Germinal center (tissue), 1 donor: Measurements from ENCODE around the gene GOLGA6L26.
"Not testable (repeated sequence)": the region's sequence is repeated elsewhere in the genome, so short reads cannot be mapped to it uniquely, and the experiment has no call there.

ENCODE experiments used
- DNase-seq: peaks from one replicate; pipeline ENCODE4 v3.0.0; 2012; ENCODE audit warnings: mixed read lengths, low spot score

The GOLGA6L26 gene

GRCh38 chr15:23334096-23334495 is at the start of gene GOLGA6L26:
TSS of gene GOLGA6L26 (minus strand) at chr15:23334196. CDS start at chr15:23334135, 61 bp downstream.
- DNase-seq: not testable (repeated sequence)

GRCh38 chr15:23381192-23381591 is 47.2 kb upstream of the GOLGA6L26 start:
- not testable (repeated sequence) for DNase-seq

DNA sequence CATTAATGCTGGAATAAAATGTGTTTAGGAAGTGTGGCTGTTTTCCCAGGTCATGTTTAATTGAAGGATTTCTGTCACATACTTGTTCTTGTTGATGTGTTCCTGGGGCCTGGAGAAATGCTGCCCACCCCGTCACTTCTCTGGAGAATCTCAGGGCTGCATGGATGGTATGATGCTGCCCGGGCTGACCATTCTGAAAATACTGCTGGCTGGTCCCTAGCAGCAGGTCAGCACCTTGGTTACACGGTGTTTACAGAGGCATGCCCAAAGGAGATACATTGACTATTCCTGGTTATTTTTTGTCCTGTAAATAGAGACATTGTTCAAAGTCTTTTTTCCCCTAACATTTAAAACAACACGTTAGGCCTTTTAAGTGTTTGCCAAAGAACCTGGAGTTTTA is 46.7 kb upstream of the GOLGA6L26 start:
- DNase-seq: not testable (repeated sequence)

- DNase-seq: not testable (repeated sequence)
These were observed 45.0 kb upstream of the GOLGA6L26 start for GRCh38 chr15:23378946-23379345.

- not testable (repeated sequence) for DNase-seq
These were observed 40.2 kb upstream of the GOLGA6L26 start for GRCh38 chr15:23374226-23374625.

- DNase-seq: not testable (repeated sequence)
These were observed 39.0 kb upstream of the GOLGA6L26 start for GRCh38 chr15:23372891-23373600.

DNA sequence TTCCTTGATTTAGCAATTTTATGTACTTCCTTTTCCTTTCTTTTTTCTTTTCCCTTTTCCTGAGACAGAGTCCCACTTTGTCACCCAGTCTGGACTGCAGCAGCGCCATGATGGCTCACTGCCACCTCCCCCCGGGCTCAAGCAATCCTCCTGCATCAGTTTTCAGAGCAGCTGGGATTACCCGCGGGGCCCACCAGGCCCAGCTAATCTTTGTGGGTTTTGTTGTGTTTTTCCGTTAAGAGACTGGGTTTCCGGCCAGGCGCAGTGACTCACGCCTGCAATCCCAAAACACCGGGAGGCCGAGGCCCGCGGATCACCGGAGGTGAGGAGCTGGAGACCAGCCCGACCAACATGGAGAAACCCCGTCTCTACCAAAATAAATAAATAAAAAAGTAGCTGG is 38.3 kb upstream of the GOLGA6L26 start:
- DNase-seq: no peak

GRCh38 chr15:23371868-23372267 is 37.9 kb upstream of the GOLGA6L26 start:
- DNase-seq: not testable (repeated sequence)

- DNase-seq: not testable (repeated sequence)
These were observed 37.1 kb upstream of the GOLGA6L26 start for GRCh38 chr15:23371134-23371533.

- no peak for DNase-seq
These were observed 36.6 kb upstream of the GOLGA6L26 start for GRCh38 chr15:23370578-23370977.

- not testable (repeated sequence) for DNase-seq
These were observed 30.3 kb upstream of the GOLGA6L26 start for GRCh38 chr15:23364261-23364660.

DNA sequence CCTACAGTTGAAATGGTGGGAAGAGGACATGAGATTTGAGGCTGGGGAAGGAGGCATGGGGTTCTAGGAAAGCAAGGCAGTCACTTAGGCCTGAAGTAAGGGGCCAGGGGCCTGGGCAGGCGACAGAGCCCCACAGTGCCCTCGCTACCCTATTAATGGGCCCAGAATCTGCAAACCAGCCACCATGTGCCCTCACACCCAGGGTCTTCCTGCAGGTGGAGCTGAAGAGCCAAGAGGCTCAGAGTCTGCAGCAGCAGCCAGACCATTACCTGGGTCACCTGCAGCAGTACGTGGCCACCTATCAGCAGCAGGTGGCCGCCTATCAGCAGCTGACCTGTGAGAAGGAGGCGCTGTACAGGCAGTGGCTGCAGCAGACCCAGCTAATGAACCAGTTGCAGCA is 28.6 kb upstream of the GOLGA6L26 start:
- not testable (repeated sequence) for DNase-seq

DNA sequence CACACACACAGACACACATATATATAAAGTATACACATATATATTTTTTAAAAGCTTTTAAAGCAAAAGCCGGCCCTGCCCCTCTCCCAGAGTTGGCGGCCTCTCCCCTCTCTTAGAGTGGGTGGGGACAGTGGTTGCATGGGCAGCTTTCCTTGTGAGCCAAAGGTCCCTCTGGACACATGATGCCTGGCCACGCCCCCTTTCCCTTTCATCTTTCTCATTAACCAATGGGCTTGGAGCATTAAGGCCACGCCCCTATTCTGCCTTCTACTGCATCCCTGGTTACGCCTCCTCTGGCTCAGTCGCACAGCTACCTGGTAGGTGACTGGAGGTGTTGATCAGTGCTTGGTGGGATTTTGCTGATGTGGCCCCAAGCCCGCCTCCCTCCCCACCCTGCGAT is 20.5 kb upstream of the GOLGA6L26 start, which contains the start of gene GOLGA8S:
GOLGA8S (plus strand) TSS at position 301 of the 400 bp plus-strand sequence; CDS start at position 363, 62 bp downstream.
- DNase-seq: not testable (repeated sequence)

DNA sequence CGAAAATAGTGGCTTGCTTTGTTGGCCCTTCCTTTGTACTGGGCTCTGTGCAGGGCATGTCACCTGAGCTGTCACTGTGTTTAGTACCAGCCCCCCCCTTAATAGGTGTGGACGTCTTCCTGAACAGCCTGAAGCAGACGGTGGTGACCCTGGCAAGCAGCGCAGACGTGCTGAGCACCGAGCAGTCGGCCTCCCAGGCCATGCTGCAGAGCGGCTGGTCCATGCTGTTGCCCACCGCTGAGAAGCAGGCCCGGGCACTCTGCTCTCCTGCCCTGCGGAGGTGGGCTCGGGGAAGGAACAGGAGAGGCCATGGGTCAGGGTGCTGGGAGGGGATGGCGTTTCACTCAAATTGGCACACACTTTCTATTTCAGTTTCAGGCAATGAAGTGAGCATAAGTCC is 22.8 kb downstream of the GOLGA6L26 start:
- DNase-seq: not testable (repeated sequence)

GRCh38 chr15:23305921-23306320 is 28.1 kb downstream of the GOLGA6L26 start:
- DNase-seq: not testable (repeated sequence)

GRCh38 chr15:23304805-23305204 is 29.2 kb downstream of the GOLGA6L26 start:
- DNase-seq: not testable (repeated sequence)

DNA sequence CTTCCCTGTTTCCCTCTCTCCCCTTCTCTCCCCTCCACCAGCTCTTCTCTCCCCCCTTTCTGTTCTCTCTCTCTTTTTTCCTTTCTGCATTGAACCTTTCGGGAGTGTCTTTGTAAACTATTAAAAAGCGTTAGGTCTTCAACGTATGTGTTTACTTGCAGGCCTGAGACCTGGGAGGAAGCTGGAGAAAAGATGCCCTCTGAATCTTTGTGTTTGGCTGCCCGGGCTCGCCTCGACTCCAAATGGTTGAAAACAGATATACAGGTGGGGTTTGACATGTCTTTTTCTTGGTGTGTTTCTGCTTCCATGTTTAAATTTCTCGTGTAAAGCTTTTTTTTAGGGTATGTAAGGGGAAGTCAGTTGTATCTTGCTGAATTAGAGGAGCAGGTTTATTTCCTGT is 29.7 kb downstream of the GOLGA6L26 start:
- DNase-seq: not testable (repeated sequence)

- peak; percentile 2 for DNase-seq
These were observed 30.3 kb downstream of the GOLGA6L26 start for GRCh38 chr15:23303654-23304053.

DNA sequence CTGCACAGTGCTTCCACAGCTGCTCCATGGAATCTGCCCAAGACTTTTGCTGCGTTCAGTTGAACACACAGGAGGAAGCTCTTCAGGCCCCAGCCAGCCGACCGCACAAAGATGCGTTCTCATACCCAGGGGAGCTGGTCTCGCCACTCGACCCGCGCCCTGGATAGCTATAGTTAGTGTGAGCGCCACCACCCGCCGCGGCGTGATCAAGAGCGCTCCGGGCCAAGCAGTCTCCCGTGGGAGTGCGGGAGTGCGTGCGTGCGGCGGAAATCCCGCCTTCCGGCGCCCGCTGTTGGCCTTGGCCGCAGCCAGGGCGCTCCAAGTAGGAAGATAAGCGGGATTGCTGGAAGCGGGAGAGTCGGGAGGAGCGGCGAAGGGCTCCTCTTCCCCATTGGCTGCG is 30.8 kb downstream of the GOLGA6L26 start:
- DNase-seq: not testable (repeated sequence)
